ENCODE results near the gene KCNN3. TPM values are rescaled to one million over a fixed set of nuclear protein-coding genes. Genes with fewer than 3 reads are reported as not detected.

KCNN3 gene
- total RNA-seq, 2 donors from 2014 or later = 0.10 to 0.42 TPM

GRCh38 chr1:154808909-154809262 is 61.2 kb downstream of the KCNN3 start:
- Mint-ChIP-seq H3K27me3 (ENCODE audit: low read depth) (peaks cover 26% of the 10 kb centered on the region), H3K4me1 (ENCODE audit: low read depth) (peaks cover 19% of the 10 kb centered on the region), H3K36me3 (ENCODE audit: insufficient read depth in 2 of 2) (no peaks in the 10 kb centered on the region), H3K9me3 (no peaks in the 10 kb centered on the region), H3K4me3 (no peak overlapping the region), H3K27ac (no peak overlapping the region)
- no peak for DNase-seq
- ATAC-seq (replicated peaks in 1 of 2) = no peak

- ATAC-seq (replicated peaks in 1 of 2) (no peak), DNase-seq (no peak)
- Mint-ChIP-seq H3K36me3 (ENCODE audit: insufficient read depth in 2 of 2) (no peaks in the 10 kb centered on the region), H3K4me3 (no peak overlapping the region), H3K27me3 (ENCODE audit: low read depth) (peaks cover 30% of the 10 kb centered on the region), H3K4me1 (ENCODE audit: low read depth) (peaks cover 19% of the 10 kb centered on the region), H3K9me3 (no peaks in the 10 kb centered on the region), H3K27ac (no peak overlapping the region)
Measured at GRCh38 chr1:154808261-154808908, 61.7 kb downstream of the KCNN3 start.

GRCh38 chr1:154807048-154807591 is 63.0 kb downstream of the KCNN3 start:
- no peak overlapping the region for H3K27ac Mint-ChIP-seq
- peaks cover 30% of the 10 kb centered on the region for H3K27me3 Mint-ChIP-seq (ENCODE audit: low read depth)

GRCh38 chr1:154806333-154806732 is 63.7 kb downstream of the KCNN3 start:
- Mint-ChIP-seq H3K36me3 (ENCODE audit: insufficient read depth in 2 of 2) (no peaks in the 10 kb centered on the region), H3K4me1 (ENCODE audit: low read depth) (peaks cover 19% of the 10 kb centered on the region), H3K9me3 (no peaks in the 10 kb centered on the region), H3K4me3 (no peak overlapping the region), H3K27me3 (ENCODE audit: low read depth) (peaks cover 30% of the 10 kb centered on the region), H3K27ac (no peak overlapping the region)
- no peak for ATAC-seq (replicated peaks in 1 of 2)
- DNase-seq = no peak

More at GRCh38 chr1:154807048-154807591, 63.0 kb downstream of the KCNN3 start:
- H3K4me3 Mint-ChIP-seq = no peak overlapping the region
- no peak for DNase-seq
- no peaks in the 10 kb centered on the region for H3K9me3 Mint-ChIP-seq
- peaks cover 19% of the 10 kb centered on the region for H3K4me1 Mint-ChIP-seq (ENCODE audit: low read depth)
- no peaks in the 10 kb centered on the region for H3K36me3 Mint-ChIP-seq (ENCODE audit: insufficient read depth in 2 of 2)
- no peak for ATAC-seq (replicated peaks in 1 of 2)

DNA sequence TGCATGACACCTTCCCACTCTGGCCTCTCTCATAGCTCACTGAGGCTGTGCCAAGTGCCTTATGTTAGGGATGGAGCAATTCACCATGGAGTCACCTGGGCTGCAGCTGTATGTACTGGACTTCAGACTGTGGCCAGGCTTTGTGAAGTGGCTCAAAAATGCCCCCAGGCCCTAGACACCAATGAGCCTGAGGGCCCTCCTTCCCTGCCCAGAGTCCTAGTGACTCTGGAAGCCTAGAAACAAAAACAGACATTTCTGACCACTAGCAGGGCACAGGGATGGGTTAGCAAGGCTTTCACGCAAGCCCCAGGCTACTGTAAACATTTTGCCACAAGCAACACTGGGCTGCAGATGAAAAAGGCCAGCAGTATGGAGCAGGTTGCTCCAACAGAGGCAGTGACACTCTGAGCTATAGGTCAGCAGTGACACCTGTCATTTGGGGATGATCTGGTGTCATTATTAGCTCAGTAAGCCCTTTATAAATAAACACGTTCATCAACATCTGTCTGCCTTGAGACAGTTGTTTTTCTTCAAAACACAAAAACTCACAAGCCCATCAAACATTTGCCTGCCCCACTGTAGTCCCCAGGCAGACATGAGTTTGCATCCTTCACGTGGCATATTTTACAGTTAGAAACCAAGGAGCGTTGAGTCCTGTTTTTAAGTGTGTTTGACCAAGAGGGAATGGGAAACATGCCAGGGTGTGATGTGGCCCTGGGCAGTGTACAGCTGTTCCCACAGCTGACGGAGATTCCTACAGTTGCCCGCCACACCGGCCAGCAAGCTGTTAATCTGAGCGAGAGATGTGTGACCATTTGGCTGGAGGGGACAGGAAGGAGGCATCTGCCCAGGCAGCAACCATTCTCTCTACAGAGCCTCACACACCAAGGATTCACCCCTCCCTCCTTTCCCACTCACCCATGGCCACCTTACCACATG is 66.8 kb downstream of the KCNN3 start:
- Mint-ChIP-seq H3K27me3 (ENCODE audit: low read depth) (peaks cover 27% of the 10 kb centered on the region), H3K4me1 (ENCODE audit: low read depth) (no peaks in the 10 kb centered on the region), H3K9me3 (no peaks in the 10 kb centered on the region), H3K4me3 (no peak overlapping the region), H3K36me3 (ENCODE audit: insufficient read depth in 2 of 2) (no peaks in the 10 kb centered on the region), H3K27ac (no peak overlapping the region)
- ATAC-seq (replicated peaks in 1 of 2) = no peak
- DNase-seq = no peak

DNA sequence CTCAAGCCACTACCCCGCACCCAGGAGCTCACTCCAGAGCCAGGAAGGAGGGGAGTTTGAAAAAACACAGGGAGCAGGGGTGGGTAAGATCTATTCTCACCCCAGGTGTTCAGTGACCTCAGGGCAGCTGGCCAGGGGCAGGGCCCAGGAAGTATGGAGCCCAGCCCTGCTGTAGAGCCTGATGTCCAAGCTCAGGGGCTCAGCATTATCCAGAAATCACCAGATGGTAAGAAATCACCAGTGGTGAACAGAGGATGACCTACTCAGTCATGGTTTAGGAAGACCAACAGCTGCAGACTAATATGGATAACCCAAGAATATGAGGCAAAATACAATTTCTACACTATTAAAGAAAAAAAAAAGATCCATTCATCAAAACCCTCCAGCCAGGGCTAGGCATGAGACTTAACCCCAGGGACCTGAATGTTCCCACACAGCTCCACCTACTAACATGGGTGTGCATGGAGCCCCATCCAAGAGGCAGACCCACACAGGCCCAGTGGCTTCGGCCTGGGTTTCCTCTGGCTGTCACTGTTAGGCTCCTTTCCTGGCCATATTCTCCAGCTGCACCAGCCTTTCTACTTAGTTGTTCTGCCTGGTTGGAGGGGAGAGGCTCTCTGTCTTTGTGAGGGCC is 67.6 kb downstream of the KCNN3 start:
- DNase-seq (no peak), ATAC-seq (replicated peaks in 1 of 2) (no peak)
- Mint-ChIP-seq H3K36me3 (ENCODE audit: insufficient read depth in 2 of 2) (no peaks in the 10 kb centered on the region), H3K9me3 (no peaks in the 10 kb centered on the region), H3K4me3 (no peak overlapping the region), H3K27me3 (ENCODE audit: low read depth) (peaks cover 21% of the 10 kb centered on the region), H3K4me1 (ENCODE audit: low read depth) (no peaks in the 10 kb centered on the region), H3K27ac (no peak overlapping the region)

DNA sequence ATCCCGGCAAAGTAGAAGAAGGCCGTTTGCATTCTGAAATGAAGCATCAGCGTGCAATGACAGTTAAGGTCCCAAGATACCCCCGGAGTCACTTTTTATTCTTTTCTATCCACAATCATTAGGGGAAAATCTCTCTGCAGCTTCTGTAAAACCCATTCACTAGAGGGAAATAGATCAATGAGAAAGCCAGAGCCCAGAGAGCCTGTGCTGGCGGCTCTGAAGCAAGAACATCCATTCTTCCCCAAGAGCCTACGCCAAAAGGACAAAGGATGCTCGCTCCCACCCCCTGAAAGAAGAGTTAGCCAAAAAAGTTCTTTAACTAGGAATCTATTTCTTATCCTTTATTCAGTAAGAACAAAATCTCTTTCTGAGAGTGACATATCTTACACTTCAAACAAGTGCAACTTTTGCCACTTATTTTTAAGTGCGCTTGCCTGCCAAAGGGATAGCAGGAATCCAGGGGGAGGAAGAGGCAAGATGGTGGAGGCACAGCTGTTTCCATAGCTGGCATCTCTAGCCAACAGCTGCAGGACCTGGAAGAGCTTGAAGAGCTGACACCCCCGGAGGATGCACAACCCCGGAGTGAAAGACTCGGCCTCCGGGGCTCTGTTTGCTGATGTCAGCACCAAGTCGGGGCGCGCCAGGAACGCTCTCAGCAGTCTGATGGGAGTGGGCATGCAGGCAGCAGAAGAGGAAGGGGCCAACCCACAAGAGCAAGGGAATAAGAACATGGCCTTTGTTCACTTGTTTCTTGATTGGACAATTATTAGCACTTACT is 68.7 kb downstream of the KCNN3 start:
- no peak overlapping the region for H3K27ac Mint-ChIP-seq
- no peaks in the 10 kb centered on the region for H3K36me3 Mint-ChIP-seq (ENCODE audit: insufficient read depth in 2 of 2)
- H3K4me1 Mint-ChIP-seq (ENCODE audit: low read depth) = no peaks in the 10 kb centered on the region
- no peak overlapping the region for H3K4me3 Mint-ChIP-seq
- DNase-seq (no peak), ATAC-seq (replicated peaks in 1 of 2) (no peak)
- no peaks in the 10 kb centered on the region for H3K9me3 Mint-ChIP-seq
- peaks cover 14% of the 10 kb centered on the region for H3K27me3 Mint-ChIP-seq (ENCODE audit: low read depth)

DNA sequence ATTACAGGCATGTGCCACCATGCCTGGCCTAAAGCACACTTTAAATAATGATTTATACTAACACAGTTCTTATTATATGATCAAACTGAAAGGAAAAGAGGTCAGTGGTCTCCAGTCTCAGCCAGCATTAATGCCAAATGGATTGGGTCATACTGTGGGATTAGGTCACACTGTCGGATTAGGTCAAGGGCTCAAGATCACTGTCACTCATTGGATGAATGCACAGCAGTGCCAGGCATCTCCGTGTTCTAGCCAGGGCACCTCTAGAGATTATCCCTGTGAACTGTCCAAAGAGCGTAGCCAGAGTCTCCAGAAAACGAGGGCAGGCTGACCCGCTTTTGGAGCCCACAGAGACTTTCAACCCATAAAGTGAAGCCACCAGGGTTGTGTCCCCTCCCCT is 70.9 kb downstream of the KCNN3 start:
- H3K4me3 Mint-ChIP-seq = no peak overlapping the region
- H3K27ac Mint-ChIP-seq = no peak overlapping the region
- peaks cover 5% of the 10 kb centered on the region for H3K4me1 Mint-ChIP-seq (ENCODE audit: low read depth)
- no peak for DNase-seq
- ATAC-seq (replicated peaks in 1 of 2) = no peak
- H3K9me3 Mint-ChIP-seq = no peaks in the 10 kb centered on the region
- no peaks in the 10 kb centered on the region for H3K36me3 Mint-ChIP-seq (ENCODE audit: insufficient read depth in 2 of 2)
- H3K27me3 Mint-ChIP-seq (ENCODE audit: low read depth) = peaks cover 13% of the 10 kb centered on the region

GRCh38 chr1:154798645-154799044 is 71.4 kb downstream of the KCNN3 start:
- DNase-seq (no peak), ATAC-seq (replicated peaks in 1 of 2) (no peak)
- H3K4me1 Mint-ChIP-seq (ENCODE audit: low read depth) = peaks cover 11% of the 10 kb centered on the region
- no peaks in the 10 kb centered on the region for H3K36me3 Mint-ChIP-seq (ENCODE audit: insufficient read depth in 2 of 2)
- no peaks in the 10 kb centered on the region for H3K9me3 Mint-ChIP-seq
- H3K4me3 Mint-ChIP-seq = no peak overlapping the region
- peaks cover 12% of the 10 kb centered on the region for H3K27me3 Mint-ChIP-seq (ENCODE audit: low read depth)
- H3K27ac Mint-ChIP-seq = no peak overlapping the region

DNA sequence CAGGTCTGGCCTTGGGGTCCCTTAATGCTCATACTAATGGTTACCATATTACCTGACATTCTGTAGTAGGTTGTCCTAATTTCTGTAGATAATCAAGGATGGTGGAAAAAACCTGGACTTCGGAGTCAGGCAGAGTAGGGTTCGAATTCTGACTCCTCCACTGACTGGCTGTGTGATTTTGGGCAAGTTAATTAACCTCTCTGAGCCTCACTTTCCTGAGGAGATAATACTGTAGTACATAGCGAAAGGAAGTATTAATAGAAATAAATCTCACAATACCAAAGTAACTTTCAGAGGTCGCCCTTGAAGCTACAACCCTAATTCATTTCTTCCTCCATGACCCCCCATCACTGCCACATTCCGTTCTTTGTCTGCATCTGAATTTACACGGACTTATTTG is 72.9 kb downstream of the KCNN3 start:
- Mint-ChIP-seq H3K36me3 (ENCODE audit: insufficient read depth in 2 of 2) (no peaks in the 10 kb centered on the region), H3K27me3 (ENCODE audit: low read depth) (peaks cover 11% of the 10 kb centered on the region), H3K4me1 (ENCODE audit: low read depth) (peaks cover 19% of the 10 kb centered on the region), H3K27ac (no peak overlapping the region), H3K4me3 (no peak overlapping the region), H3K9me3 (no peaks in the 10 kb centered on the region)
- ATAC-seq (replicated peaks in 1 of 2) (no peak), DNase-seq (no peak)

- Mint-ChIP-seq H3K9me3 (no peaks in the 10 kb centered on the region), H3K36me3 (ENCODE audit: insufficient read depth in 2 of 2) (no peaks in the 10 kb centered on the region), H3K27ac (no peak overlapping the region), H3K4me3 (no peak overlapping the region), H3K4me1 (ENCODE audit: low read depth) (peaks cover 27% of the 10 kb centered on the region), H3K27me3 (ENCODE audit: low read depth) (peaks cover 11% of the 10 kb centered on the region)
- no peak for ATAC-seq (replicated peaks in 1 of 2)
- no peak for DNase-seq
Measured at GRCh38 chr1:154796303-154796892, 73.7 kb downstream of the KCNN3 start.

GRCh38 chr1:154794608-154795007 is 75.5 kb downstream of the KCNN3 start:
- no peak for ATAC-seq (replicated peaks in 1 of 2)

More at GRCh38 chr1:154794608-154795007, 75.5 kb downstream of the KCNN3 start:
- Mint-ChIP-seq H3K27ac (no peak overlapping the region), H3K4me1 (ENCODE audit: low read depth) (peaks cover 39% of the 10 kb centered on the region), H3K36me3 (ENCODE audit: insufficient read depth in 2 of 2) (no peaks in the 10 kb centered on the region), H3K27me3 (ENCODE audit: low read depth) (peaks cover 11% of the 10 kb centered on the region), H3K4me3 (no peak overlapping the region), H3K9me3 (no peaks in the 10 kb centered on the region)
- no peak for DNase-seq
